Tibial nerve (tissue), 4 donors: Measurements from ENCODE around the gene ACP6.

Experiments
- EP300 ChIP-seq, 2 donors: sonication (generic); formaldehyde crosslinking; IDR thresholded peaks; one replicate each; pipeline ENCODE4 v1.6.1; 2017; ENCODE audit warnings: antibody characterized with exemption in 2 of 2, mild to moderate bottlenecking in 1 of 2
- POLR2A ChIP-seq, 2 donors: fragments of 450-650 bp; IDR thresholded peaks; one replicate each; pipeline ENCODE4 v1.6.1; 2017; ENCODE audit warnings: antibody characterized with exemption in 2 of 2, mild to moderate bottlenecking in 2 of 2, moderate library complexity in 2 of 2
- TF ChIP-seq, protein P1 (sequence below), 5 experiments: fragments of 200-600 bp in 3 of 5; fragments of 450-650 bp in 2 of 5; sonication (generic) in 3 of 5; IDR thresholded peaks; one replicate each; pipeline ENCODE4 v1.5.1; 2016 to 2019; ENCODE audit warnings: antibody characterized with exemption in 5 of 5, mild to moderate bottlenecking in 3 of 5, moderate library complexity in 2 of 5

DNA sequence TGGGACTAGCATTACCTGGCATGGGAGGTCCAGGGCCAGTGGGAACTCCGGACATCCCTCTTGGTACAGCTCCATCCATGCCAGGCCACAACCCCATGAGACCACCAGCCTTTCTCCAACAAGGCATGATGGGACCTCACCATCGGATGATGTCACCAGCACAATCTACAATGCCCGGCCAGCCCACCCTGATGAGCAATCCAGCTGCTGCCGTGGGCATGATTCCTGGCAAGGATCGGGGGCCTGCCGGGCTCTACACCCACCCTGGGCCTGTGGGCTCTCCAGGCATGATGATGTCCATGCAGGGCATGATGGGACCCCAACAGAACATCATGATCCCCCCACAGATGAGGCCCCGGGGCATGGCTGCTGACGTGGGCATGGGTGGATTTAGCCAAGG, 45.8 kb downstream of the ACP6 start:
- TF ChIP-seq, protein P1, sequence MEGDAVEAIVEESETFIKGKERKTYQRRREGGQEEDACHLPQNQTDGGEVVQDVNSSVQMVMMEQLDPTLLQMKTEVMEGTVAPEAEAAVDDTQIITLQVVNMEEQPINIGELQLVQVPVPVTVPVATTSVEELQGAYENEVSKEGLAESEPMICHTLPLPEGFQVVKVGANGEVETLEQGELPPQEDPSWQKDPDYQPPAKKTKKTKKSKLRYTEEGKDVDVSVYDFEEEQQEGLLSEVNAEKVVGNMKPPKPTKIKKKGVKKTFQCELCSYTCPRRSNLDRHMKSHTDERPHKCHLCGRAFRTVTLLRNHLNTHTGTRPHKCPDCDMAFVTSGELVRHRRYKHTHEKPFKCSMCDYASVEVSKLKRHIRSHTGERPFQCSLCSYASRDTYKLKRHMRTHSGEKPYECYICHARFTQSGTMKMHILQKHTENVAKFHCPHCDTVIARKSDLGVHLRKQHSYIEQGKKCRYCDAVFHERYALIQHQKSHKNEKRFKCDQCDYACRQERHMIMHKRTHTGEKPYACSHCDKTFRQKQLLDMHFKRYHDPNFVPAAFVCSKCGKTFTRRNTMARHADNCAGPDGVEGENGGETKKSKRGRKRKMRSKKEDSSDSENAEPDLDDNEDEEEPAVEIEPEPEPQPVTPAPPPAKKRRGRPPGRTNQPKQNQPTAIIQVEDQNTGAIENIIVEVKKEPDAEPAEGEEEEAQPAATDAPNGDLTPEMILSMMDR (IDR thresholded peaks at IDR 0.05) = no peak
- TF ChIP-seq EP300 (IDR thresholded peaks at IDR 0.05) = no peak
- TF ChIP-seq POLR2A (IDR thresholded peaks at IDR 0.05) = no peak
